ENCODE results near the gene EZH2. TPM values are rescaled to one million over a fixed set of nuclear protein-coding genes. Genes with fewer than 3 reads are reported as not detected.

EZH2 gene
- total and polyA plus RNA-seq, 11 donors: 0.61 to 5.4 (median 1.3) TPM

DNA sequence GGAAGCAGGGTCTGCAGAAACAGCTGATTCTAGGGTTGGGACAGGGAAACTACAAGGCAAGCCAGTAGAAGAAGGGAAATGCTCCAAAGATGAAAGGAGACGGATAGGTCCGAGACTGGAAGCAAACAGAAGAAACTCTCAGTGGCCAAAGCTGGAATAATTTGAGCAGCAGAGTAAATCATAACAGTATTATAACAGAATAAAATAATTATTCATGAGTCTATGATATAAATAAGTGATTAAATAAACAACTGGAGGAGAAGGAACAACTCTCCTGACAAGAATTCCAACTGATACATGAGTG lies 27.6 kb downstream of the EZH2 start:
- Histone ChIP-seq H3K27ac (no peak overlapping the region), H3K27me3 (no peaks in the 10 kb centered on the region), H3K36me3 (no peaks in the 10 kb centered on the region), H3K9me3 (no peaks in the 10 kb centered on the region), H3K4me1 (peaks cover 0 to 9% (median 0%) of the 10 kb centered on the region in 12 donors), H3K4me3 (no peak overlapping the region)
- DNase-seq (no peak), ATAC-seq (no peak)
- WGBS, 4 donors: 71 to 87% (median 78%) methylated on average over 2 of the region's 2 CpGs
- TF ChIP-seq, protein P1, sequence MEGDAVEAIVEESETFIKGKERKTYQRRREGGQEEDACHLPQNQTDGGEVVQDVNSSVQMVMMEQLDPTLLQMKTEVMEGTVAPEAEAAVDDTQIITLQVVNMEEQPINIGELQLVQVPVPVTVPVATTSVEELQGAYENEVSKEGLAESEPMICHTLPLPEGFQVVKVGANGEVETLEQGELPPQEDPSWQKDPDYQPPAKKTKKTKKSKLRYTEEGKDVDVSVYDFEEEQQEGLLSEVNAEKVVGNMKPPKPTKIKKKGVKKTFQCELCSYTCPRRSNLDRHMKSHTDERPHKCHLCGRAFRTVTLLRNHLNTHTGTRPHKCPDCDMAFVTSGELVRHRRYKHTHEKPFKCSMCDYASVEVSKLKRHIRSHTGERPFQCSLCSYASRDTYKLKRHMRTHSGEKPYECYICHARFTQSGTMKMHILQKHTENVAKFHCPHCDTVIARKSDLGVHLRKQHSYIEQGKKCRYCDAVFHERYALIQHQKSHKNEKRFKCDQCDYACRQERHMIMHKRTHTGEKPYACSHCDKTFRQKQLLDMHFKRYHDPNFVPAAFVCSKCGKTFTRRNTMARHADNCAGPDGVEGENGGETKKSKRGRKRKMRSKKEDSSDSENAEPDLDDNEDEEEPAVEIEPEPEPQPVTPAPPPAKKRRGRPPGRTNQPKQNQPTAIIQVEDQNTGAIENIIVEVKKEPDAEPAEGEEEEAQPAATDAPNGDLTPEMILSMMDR (IDR thresholded peaks at IDR 0.05): no peak
- no peak for TF ChIP-seq POLR2A (IDR thresholded peaks at IDR 0.05)
- intact Hi-C loops (cut with DNase I): loop anchor here in 5 of 10 donors (2.0 to 10.0 kb wide), 3 partner anchors 106 to 108 kb away; no protein-coding TSS in a partner anchor

DNA sequence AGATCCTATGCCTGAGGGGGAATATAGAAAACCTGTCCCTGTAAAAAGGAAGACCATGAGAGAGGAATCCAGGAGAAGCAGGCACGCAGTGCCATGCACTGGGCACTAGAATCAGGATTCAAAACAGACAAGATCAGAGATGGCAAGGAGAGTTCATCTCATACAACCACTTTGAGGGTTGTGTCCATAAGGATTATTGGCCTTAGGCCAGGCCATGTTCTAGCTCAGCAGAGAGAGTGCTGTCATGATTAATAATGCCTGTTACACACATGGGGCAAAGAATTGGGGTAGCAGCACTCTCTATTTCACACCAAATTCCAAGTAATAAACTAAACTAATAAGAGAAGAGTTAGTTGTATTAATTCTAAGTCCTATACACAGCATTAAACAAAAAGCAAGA lies 29.1 kb downstream of the EZH2 start:
- Histone ChIP-seq H3K9me3 (no peaks in the 10 kb centered on the region), H3K4me3 (no peak overlapping the region), H3K27ac (no peak overlapping the region), H3K36me3 (no peaks in the 10 kb centered on the region), H3K27me3 (no peaks in the 10 kb centered on the region), H3K4me1 (peaks cover 0 to 9% (median 0%) of the 10 kb centered on the region in 12 donors)
- intact Hi-C loops (cut with DNase I): loop anchor here in 4 of 10 donors (5.0 to 10.0 kb wide), 2 partner anchors 107 to 110 kb away; no protein-coding TSS in a partner anchor
- TF ChIP-seq, protein P1 (IDR thresholded peaks at IDR 0.05): no peak
- TF ChIP-seq POLR2A (IDR thresholded peaks at IDR 0.05): no peak
- ATAC-seq (no peak), DNase-seq (no peak)
- 92 to 97% (median 96%) methylated on average over 1 of the region's 1 CpG for WGBS, 4 donors

DNA sequence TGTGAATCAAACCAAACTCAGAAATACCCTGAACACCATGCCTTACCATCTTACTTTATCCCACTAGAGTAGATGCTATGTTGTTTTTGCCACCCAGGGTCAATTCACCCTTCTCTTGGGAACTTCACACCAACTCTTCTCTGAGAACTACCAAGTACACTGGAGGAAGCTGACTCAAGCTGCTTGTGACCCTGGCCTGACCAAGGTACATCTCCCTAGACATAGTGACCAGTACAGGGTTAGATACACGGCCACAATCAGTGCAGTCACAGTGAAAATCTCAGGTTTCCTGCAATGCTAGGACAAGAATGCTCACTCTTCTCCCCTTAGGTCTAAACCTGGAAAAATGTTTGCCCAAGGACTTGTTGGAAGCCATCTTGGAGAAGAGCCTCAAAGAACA lies 31.8 kb downstream of the EZH2 start:
- Histone ChIP-seq H3K36me3 (no peaks in the 10 kb centered on the region), H3K27ac (no peak overlapping the region), H3K27me3 (no peaks in the 10 kb centered on the region), H3K4me1 (peaks cover 0 to 12% (median 0%) of the 10 kb centered on the region in 12 donors), H3K4me3 (no peak overlapping the region), H3K9me3 (no peaks in the 10 kb centered on the region)
- TF ChIP-seq, protein P1 (IDR thresholded peaks at IDR 0.05): no peak
- no peak for TF ChIP-seq POLR2A (IDR thresholded peaks at IDR 0.05)
- no peak for ATAC-seq
- intact Hi-C loops (cut with DNase I): loop anchor here in 1 of 10 donors (10.0 kb wide), 1 partner anchor 113 kb away; no protein-coding TSS in a partner anchor
- DNase-seq: no peak
- 93 to 94% (median 93%) methylated on average over 1 of the region's 1 CpG for WGBS, 4 donors

DNA sequence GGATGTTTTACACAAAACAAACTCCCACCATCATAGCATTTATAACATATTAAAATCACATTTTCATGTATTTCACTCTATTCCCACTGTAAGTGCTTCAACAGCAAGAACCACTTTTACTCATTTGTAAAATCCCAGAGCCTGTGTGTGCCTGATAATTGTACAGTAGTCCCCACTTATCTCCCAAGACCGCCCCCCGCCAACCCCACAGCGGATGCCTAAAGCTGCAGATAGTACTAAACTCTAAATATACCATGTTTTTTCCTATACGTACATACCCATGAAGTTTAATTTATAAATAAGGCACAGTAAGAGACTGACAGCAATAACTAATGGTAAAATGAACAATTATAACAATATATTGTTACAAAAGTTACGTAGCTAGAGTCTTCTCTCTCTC lies 33.5 kb downstream of the EZH2 start:
- intact Hi-C loops (cut with DNase I): loop anchor here in 1 of 10 donors (10.0 kb wide), 1 partner anchor 114 kb away; no protein-coding TSS in a partner anchor
- 92 to 95% (median 94%) methylated on average over 5 of the region's 5 CpGs for WGBS, 4 donors

More for the DNA sequence above, 33.5 kb downstream of the EZH2 start:
- Histone ChIP-seq H3K9me3 (no peaks in the 10 kb centered on the region), H3K27me3 (no peaks in the 10 kb centered on the region), H3K4me3 (no peak overlapping the region), H3K27ac (no peak overlapping the region), H3K36me3 (no peaks in the 10 kb centered on the region), H3K4me1 (peaks cover 0 to 12% (median 0%) of the 10 kb centered on the region in 12 donors)
- DNase-seq: no peak
- no peak for TF ChIP-seq POLR2A (IDR thresholded peaks at IDR 0.05)
- TF ChIP-seq, protein P1 (IDR thresholded peaks at IDR 0.05): no peak
- no peak for ATAC-seq

Measured in heart left ventricle (tissue), 16 donors.